ENCODE data around the gene IL17B.
A peak's percentile ranks its signal among the peaks of the same experiment; 100 is the strongest.
"Not testable (repeated sequence)": the region's sequence is repeated elsewhere in the genome, so short reads cannot be mapped to it uniquely, and the experiment has no call there.

The IL17B gene

DNA sequence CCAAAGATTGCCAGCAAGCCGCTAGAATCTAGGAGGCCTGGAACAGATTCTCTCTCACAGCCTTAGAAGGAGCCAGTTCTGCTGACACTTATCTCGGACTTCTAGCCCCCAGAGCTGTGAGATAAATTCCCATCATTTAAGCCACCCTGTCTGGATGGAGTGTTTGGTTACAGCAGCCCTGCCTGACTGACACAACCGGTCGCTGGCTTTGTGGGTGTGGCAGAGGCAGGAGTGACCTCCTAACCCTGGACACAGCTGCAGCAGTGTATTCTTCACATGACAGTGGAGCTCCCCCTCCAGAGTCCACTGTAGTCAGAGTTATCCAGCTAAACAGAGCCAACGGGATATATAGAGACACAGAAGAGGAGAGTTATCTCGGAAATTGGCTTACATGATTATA is 21.2 kb upstream of the IL17B start:
- no peak for DNase-seq (ENCODE audit: low read depth)

DNA sequence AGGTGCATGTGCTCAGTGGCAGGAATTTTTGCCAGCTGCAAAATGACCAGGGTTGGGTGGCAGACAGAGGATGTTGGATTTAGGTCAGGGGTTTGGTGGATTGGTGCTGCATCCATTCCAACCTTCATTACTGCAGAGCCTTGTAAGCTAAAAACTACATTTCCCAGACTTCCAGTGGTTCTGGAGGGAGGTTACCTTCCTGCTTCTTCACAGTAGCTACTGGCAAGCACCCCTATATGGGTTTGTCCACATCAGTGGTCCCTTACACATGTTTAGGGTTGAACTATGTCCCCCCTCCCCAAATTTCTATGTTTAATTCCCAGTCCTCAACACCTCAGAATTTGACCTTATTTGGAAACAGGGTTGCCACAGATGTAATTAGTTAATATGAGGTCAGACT is 20.7 kb upstream of the IL17B start:
- DNase-seq (ENCODE audit: low read depth) = no peak

DNA sequence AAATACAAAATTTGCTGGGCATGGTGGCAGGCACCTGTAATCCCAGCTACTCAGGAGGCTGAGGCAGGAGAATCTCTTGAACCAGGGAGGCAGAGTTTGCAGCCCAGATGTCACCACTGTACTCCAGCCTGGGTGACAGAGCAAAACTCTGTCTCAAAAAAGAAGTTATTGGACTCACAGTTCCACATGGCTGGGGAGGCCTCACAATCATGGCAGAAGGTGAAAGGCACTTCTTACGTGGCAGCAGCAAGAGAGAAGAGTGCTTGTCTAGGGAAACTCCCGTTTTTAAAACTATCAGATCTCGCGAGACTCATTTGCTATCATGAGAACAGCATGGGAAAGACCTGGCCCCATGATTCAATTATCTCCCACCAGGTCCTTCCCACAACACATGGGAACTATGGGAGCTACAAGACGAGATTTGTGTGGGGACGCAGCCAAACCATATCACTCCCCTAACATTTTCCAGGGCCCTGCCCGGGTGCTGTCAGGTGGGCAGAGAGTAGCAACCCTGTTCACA is 19.7 kb upstream of the IL17B start:
- not testable (repeated sequence) for DNase-seq (ENCODE audit: low read depth)

DNA sequence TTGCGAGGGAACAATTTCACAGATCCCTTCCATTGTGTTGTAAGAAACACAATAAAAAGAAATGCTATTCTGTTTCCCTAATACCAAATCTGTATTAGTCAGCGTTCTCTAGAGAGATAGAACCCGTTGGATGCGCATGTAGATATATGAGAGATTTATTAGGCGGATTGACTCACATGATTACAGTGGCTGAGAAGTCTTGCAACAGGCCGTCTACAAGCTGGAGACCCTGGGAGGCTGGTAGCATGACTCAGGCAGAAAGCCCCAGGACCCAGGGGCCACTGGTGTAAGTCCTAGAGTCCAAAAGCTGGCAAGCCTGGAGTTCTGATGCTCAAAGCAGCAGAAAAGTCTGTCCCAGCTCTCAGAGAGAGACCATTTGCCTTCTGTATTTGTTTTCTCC is 18.4 kb upstream of the IL17B start:
- DNase-seq (ENCODE audit: low read depth) = no peak

DNA sequence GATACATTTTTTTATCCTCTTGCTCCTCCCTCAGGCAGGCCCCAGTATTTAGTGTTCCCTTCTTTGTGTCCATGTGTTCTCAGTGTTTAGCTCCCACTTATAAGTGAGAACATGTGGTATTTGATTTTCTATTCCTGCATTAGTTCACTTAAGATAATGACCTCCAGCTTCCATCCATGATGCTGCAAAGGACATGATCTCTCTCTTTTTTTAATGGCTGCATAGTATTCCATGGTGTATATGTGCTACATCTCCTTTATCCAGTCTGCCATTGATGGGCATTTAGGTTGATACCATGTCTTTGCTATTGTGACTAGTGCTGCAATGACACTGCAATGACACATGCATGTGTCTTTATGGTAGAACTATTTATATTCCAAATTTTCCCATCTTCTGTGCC is 15.9 kb upstream of the IL17B start:
- DNase-seq (ENCODE audit: low read depth) = not testable (repeated sequence)

DNA sequence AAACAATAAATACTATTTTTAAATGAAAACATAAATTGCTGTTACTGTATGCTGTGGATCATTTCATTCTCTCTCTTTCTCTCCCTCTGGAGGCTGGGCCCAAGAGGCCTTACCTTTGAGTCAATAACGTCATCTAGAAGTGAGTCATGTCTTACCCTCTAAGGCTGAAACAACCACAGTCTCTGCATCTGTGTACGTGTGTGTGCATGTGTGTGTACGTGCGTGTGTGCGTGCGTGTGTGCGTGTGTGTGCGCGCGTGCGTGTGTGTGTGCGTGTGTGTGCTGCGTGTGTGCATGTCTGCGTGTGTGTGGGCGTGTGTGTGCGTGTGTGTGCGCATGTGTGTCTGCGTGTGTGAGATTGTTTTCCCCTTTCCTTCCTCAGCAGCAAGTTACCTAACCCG is 13.6 kb upstream of the IL17B start:
- DNase-seq (ENCODE audit: low read depth) = no peak

DNA sequence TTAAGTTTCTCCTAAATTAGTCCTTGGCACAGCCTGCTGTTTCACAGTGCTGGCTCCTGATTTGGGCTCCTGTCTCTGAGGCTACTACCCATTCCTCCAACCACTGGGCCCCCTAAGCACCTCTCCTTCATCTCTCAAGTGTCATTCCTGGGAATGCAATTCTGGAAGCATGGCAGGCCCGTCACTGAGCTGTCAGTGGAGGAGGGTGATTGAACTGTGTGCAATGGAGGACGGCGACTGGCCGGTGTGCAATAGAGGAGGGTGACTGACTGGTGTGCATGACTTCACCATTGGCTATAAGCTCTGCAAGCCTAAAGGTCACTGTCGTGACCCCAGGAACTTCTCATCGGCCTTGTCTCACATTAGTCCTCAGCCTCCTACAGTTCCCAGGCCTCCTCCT is 12.4 kb upstream of the IL17B start:
- DNase-seq (ENCODE audit: low read depth) = no peak

DNA sequence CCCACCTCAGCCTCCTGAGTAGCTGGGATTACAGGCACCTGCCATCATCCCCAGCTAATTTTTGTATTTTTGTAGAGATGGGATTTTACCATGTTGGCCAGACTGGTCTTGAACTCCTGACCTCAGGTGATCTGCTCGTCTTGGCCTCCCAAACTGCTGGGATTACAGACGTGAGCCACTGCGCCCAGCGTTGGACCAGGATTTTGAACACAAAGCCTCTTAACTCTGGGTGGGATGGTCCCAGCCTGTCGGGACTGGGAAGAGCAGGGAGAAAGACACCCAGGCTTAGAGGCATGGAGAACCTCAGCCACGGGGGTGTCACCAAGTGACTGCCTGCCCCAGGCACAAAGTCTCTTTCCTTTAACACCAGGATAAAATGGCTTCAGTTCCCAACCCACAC is 12.0 kb upstream of the IL17B start:
- not testable (repeated sequence) for DNase-seq (ENCODE audit: low read depth)

DNA sequence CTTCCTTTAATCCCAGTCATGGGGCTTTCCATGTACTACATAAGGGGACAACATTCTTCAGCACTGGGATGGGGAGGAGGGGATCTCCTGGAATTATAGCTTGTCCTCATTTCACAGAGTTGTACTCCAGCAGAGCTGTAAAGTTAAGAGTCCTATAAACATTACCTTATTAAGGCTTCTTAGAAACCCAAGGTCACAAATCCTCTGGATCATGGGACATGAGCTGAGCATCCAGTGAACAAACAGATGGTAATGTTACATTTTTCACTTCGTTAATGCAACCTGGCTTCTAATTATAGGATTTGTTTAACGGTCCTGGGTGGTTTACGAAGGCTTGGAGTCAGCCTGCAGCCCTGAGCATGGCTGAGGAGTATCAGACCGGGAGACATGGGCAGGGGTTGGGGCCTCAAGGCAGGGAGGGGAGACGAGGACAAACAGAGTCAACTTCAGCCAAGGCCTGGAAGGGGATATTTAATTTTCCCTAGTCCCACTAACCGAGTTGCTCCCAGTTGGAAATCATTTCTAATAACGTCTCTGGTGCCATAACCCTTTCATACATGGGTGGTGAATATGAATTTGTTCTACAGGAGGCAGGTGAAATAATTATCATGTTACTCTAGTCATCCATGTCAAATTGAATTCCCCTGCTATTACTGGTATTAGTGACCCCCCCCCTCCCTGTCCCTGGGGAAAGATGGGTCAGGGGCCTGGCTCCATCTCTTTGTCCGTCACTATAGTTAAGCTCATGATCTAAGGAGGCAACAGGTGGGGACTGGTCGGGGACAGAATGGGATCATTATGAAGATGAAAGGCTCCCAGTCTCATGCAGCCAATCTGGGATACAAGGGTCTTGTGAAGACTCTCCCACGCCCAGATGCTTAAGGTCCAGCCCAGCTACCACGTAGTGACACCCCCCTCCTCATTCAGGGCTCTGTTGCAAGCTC is 10.7 kb upstream of the IL17B start:
- no peak for DNase-seq (ENCODE audit: low read depth)

DNA sequence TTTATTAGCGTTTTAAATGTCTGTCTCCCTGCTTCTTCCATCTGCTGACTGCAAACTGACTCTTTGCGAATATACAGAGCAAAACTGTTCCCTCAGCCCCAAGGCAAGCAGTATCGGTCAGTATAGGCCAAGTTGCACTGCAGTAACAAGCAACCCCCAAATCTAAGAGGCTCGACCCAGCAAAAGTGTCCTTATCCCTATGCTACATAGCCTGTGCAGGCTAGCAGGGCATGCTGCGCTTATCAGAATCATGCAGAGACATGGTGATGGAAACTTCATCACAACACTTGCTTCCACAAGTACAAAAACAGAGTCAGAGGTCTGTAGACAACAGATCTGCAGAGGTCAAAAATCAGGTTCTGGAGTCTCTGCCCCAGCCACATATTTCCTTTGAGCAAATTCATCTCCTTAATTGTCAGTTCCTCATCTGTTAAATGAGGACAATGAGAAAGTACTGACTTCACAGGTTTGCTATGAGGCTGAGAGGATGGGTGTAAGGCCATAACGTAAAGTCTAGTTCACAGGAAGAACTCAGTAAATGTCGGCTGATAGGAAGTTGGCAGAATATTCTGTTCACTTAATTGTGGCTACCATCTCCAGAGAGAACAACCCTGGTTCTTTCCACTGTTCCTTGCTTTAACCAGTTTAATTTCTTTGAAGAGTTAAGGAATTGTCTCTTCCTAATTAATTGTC is 9.6 kb upstream of the IL17B start:
- no peak for DNase-seq (ENCODE audit: low read depth)

DNA sequence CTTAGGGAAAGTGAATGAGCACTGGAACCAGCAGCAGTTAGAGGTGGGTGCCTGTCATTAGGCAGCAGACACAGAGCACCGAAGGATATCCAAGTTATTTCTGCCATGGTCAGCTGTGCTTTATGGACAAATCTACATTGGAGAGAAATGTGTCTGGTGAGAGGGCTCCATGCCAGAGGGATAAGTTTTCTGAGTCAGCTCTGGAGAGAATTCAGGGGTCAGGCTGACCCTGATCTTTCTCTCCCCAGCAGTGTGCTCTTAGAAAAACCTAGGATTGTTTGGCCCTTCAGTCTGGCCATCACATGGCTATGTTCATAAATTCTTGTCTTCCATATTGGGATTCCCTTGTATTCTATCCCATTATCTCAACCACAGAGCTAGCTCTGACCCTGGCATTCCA is 8.9 kb upstream of the IL17B start:
- DNase-seq (ENCODE audit: low read depth) = no peak

DNA sequence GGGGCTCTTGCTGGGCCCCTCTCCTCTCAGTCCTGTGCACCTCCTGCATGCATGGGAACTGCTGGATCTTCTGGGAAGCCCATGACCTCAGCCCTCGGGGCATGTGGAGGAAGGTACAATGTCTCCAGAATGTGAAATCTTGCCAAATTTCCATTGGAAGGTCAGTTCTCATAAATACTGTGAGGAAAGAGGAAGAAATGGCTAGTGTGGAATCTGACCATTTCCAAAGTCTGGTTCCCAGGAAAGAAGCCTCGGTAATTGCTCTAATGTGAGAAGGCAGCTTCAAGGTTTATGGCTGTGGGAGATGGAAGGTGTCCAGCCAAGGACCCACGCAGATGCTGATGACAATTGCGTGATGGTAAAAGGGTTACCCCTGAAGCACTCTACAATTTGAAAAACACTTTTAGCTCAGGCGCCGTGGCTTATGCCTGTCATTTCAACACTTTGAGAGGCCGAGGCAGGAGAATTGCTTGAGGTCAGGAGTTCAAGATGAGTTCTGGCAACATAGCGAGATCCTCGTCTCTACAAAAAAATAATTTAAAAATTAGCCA is 8.1 kb upstream of the IL17B start:
- no peak for DNase-seq (ENCODE audit: low read depth)

DNA sequence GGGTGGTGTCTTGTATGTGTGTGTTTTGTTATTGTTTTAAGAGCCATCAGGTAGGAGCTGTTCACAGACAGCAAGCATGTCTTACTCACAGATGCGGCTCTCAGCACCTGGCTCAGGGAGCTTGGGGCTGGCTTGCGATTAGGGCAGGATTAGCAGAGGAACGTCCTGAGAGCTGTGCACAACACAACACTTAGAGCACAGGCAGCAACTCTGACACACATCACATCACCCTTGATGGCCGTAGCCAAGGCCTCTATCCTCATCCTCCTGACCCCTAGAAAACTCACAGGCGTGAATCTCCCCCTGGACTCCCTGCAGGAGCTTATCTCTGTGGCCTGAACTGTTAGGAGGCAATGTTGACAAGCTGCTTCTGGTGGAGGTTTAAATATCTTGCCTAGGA is 7.1 kb upstream of the IL17B start:
- no peak for DNase-seq (ENCODE audit: low read depth)

DNA sequence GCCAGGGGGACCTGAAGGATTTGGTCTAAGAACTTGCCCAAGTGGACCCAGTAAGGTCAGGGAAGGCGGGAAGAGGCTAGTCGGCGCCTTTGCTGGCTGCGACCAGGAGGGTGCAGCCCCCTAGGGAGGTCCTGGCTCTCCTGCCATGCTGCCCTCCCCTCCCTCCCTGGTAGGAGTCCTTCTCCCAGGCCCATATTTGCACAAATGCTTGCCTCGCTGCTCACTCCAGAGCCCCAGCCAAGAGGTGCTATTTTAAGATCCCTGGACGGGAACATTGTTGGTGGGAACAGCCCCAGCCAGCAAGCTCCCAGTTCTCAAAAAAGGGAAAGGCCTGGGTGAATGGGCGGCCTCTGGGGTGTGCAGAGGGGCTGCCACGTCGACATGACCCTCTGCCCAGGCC is 4.3 kb upstream of the IL17B start:
- no peak for DNase-seq (ENCODE audit: low read depth)

DNA sequence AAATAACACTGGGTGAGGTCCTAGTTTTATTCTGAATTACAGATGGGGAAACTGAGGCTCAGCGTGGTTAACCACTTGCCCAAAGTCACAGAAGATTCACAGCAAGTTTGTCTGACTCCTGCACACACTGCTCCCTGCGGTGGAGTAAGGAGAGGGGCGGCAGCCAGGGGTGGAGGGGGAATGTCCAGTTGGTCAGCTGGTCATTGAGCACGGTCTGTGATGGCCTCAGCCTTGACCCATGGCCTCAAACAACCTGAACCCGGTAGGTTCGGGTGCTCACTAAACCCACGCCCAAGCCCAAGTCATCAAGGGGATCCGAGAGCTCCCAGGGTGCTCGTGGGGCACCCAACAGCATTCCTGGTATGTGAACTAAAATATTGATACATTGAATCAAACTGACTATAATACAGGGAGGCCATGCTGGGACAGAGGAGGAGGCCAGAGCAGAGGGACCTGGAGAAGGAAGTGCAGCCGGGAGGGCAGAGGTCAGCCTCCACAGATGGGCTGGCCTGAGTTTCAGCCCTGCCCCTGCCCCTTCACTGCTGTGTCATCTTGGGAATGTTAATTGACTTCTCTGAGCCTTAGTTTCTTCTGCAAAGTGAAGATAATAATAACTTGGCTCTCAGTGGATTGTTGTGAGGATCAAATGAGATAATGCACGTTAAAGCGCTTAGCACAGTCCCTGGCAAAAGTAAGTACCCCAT is 3.6 kb upstream of the IL17B start:
- no peak for DNase-seq (ENCODE audit: low read depth)

DNA sequence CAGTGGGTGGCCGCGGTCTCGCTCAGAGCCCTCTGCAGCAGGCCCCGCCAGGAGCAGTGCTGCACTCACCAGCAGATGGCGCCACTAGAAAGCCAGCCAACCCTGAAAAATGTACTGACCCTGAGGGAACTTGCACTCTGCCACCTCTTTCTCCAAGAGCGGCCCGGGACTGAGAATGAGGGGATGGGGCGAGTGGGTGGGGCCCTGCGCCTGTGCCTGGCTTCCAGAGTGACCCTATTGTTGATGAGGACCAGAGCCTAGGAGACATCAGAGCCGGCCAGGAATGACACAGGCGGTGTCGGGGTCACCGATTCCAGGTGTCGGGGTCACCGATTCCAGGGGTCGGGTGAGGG is 2.9 kb upstream of the IL17B start:
- peak; percentile 61 for DNase-seq (ENCODE audit: low read depth)

DNA sequence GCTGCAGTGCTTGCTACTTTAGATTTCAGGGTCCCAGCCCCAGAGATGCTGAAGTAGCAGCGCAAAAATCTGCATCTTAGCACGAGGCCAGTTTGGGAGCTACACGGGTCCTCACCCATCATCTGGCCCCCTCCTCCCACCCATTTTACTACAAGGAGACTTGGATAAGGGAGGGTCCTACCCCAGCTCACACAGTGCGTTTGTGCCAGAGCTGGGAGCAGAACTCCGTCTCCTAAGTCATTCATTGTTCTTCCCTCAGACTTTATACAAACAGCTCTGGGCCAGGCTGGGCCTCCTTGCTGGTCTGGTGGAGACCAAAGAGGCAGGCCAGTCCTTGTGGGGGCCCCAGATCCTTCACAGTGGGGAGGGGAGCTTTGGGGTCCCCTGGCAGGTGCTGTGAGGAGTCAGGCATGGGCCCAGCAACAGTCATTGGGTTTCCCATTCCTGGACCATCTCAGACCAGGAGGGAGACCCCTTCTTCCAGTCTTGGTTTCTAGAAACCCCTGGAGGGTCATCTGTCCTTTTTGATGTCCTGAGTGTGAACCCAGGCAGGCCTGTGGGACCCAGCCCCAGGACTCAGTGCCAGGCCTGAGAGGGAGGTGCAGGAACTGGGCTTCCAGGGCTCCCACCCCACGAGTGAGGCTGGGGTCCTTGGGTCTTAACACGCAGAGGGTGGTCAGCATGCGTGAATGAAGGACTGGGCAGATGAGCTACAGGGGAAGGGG is 2.3 kb upstream of the IL17B start:
- no peak for DNase-seq (ENCODE audit: low read depth)

DNA sequence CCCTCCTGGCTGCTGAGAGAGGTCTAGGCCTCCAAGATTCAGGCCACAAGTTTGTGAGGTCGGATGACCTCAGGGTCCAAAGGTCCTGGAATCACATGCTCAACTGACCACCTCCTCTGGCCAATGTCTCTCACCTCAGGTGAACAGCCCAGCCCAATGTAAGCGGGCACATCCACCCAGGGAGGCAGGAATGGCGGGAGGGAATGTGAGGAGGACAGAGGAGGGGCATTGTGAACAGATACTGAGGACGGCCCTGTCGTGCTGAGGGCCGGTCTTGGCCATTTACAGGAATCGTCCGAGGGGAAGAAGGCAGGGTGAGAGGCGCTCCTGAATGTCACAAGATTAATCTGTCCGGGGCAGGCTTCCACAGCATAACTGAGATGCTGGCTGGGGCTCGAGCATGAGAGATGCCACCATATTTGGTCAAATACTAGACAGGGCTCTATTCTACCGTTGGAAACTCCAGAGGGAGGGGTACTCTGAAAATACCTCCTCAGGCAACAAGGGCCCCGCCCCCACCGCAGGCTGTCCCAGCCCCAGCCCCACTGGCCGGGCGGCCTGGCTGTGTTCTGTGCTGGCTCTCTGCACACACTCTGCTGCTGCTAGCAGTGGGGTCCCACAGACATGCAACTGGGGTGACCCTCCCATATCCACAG is 1.5 kb upstream of the IL17B start:
- no peak for DNase-seq (ENCODE audit: low read depth)

DNA sequence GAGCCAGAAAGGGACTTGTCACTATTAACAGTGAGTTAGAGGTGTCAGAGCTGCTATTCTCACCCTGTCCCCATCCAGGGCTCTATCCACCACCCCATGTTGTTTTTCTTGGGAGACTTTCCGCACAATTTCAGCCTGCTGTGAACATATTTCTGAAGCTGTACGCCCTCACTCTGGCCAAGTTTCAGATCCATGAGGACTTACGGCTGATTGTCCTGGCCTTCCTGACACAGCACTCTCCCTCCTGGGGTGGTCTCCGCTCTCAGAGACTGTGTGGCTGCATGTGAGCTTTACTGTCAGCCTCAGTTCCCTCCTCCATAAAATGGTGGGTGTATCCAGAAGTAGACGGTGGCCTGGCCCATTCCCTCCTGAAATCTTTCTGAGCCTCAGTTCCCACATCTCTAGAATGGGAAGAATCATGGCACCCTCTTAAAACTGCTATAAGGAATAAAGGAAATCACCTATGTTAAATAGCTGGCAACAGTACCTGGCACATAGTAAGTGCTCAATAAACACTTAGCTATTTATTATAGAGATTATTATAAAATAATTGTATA is 804 bp upstream of the IL17B start:
- no peak for DNase-seq (ENCODE audit: low read depth)

DNA sequence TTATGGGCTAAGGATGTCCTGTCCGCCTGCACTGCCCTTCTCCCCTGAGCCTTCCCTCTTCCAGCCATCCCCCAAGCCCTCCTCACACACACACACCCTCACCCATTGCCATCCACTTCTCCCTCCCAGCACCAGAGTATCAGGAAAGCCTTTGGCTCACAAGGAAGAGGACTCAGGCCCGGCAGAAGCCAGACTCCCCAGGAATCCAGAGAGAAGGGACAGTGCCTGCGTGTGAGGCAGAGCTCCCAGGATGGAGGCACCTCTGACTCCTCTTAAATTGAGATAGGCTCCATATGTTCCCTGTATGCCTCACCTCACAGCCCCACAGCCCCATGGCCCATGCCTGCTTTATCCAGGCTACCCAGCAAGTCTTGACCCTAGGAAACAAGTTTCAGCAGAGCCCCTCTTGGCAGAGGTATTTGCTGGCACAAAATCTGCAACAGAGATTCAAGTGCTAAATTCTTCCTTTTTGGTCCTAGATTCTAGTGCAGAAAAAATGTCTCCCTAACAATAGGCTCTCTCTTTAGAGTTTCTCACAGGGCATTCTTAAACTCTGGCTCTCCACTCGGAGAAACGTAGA is 761 bp downstream of the IL17B start:
- DNase-seq (ENCODE audit: low read depth) = no peak
